Vagina (tissue), 2 donors: ENCODE measurements around the gene RPH3AL.

Source experiments
- CTCF ChIP-seq, 3 experiments: fragments of 450-650 bp in 2 of 3; fragments of 200-600 bp in 1 of 3; sonication (generic) in 1 of 3; IDR thresholded peaks; one replicate each; pipeline ENCODE4 v1.5.1; 2017 to 2019; ENCODE audit warnings: antibody characterized with exemption in 3 of 3, mild to moderate bottlenecking in 2 of 3, moderate library complexity in 2 of 3
- POLR2AphosphoS5 ChIP-seq, 2 donors: sonication (generic); formaldehyde crosslinking; IDR thresholded peaks; one replicate each; pipeline ENCODE4 v1.9.0; 2017; ENCODE audit warnings: antibody characterized with exemption in 2 of 2, mild to moderate bottlenecking in 2 of 2, low read depth in 1 of 2; ENCODE audit not compliant: insufficient read depth in 1 of 2

DNA sequence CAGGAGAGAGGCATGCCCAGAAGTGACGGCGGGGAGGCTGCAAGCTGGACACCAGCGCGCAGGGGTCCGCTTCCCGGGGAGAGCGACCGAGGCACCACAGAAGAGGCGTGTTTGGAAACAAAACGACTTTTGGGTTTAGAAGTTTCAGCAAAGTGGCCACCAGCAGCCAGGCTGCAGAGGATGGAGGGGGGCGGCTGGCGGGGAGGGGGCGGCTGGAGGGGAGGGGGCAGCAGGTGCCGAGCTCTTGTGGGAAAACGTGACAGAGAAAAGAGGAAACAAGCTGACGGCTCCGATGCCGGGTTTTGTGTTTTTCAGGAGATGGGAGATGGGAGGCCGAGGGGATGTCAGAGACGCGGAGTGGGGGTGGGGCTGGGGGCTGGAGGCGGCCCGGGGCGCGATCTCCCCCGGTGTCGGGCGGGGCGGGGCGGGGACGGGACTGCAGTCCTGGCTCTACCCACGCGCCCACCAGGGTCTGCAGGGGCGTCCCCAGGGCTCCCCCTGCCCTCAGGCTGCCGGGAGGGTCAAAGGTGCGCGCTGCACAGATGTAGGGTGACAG lies 32.1 kb upstream of the RPH3AL start:
- TF ChIP-seq CTCF (IDR thresholded peaks at IDR 0.05) (no peak), POLR2AphosphoS5 (IDR thresholded peaks at IDR 0.05; ENCODE audit: insufficient read depth in 1 of 2, low read depth in 1 of 2) (no peak)
